ENCODE measurements around the gene EHMT1. TPM values are rescaled to one million over a fixed set of nuclear protein-coding genes. Genes with fewer than 3 reads are reported as not detected.
A peak's percentile ranks its signal among the peaks of the same experiment; 100 is the strongest.

EHMT1 gene
- total and polyA plus RNA-seq, 2 of the 13 experiments (the other 11 are each of a cell fraction or from before 2014, with no cell fraction given), result 23.0 to 27.1 TPM

DNA sequence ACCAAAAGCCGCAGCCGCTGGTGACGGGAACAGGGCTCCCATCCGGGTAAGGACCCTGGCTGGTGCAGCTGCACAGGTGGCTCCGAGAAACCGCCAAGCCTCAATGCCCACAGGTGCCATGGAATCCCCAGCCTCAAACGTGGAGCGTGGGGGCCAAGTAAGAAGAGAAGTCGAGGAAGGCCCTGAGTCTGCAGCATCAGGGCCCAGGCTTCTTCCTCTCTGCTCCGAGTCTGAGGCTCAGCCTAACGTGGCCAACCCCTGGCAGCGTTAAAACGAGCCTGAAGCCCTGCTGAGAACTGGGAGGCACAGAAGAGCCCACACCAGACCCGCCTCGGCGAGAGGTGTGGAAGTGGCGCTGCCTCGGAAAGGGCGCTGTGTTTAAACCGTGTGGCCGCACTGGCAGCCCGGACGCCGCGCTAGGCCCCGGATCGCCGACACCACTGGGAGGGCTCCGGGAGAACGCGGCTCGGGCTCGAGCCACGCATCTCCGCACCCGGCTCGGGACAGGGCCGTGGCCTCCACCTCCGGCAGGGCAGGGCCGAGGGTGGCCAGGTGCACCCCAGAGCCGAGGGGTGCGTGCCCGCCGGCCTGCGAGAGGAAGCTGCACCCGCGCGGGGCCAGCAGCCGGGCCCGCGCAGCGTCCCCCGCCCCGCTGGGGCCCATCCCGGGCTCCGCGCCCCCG lies 29.2 kb upstream of the EHMT1 start (continued):
- TF ChIP-seq, protein P1, sequence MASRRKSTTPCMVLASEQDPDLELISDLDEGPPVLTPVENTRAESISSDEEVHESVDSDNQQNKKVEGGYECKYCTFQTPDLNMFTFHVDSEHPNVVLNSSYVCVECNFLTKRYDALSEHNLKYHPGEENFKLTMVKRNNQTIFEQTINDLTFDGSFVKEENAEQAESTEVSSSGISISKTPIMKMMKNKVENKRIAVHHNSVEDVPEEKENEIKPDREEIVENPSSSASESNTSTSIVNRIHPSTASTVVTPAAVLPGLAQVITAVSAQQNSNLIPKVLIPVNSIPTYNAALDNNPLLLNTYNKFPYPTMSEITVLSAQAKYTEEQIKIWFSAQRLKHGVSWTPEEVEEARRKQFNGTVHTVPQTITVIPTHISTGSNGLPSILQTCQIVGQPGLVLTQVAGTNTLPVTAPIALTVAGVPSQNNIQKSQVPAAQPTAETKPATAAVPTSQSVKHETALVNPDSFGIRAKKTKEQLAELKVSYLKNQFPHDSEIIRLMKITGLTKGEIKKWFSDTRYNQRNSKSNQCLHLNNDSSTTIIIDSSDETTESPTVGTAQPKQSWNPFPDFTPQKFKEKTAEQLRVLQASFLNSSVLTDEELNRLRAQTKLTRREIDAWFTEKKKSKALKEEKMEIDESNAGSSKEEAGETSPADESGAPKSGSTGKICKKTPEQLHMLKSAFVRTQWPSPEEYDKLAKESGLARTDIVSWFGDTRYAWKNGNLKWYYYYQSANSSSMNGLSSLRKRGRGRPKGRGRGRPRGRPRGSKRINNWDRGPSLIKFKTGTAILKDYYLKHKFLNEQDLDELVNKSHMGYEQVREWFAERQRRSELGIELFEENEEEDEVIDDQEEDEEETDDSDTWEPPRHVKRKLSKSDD (CRISPR knock-in tag; IDR thresholded peaks at IDR 0.05; ENCODE audit: low read depth), result no peak
- TF ChIP-seq ZMAT3 (CRISPR knock-in tag; conservative IDR thresholded peaks at IDR 0.05) (no peak), ARNTL (CRISPR knock-in tag; IDR thresholded peaks at IDR 0.05) (no peak), ZIK1 (CRISPR knock-in tag; IDR thresholded peaks at IDR 0.05; ENCODE audit: borderline replicate concordance, low read depth) (no peak), PCBP1 (IDR thresholded peaks at IDR 0.05; ENCODE audit: borderline replicate concordance, low read depth, low read length) (no peak), ATF2 (CRISPR knock-in tag; IDR thresholded peaks at IDR 0.05) (0 out of 2 replicates have a peak, but pooled peaks have one; percentile 16), ZNF331 (CRISPR knock-in tag; IDR thresholded peaks at IDR 0.05) (no peak), TBX2 (CRISPR knock-in tag; IDR thresholded peaks at IDR 0.05; ENCODE audit: borderline replicate concordance) (no peak), ZNF343 (CRISPR knock-in tag; IDR thresholded peaks at IDR 0.05) (no peak), FOXK2 (IDR thresholded peaks at IDR 0.05) (no peak), ZNF549 (CRISPR knock-in tag; IDR thresholded peaks at IDR 0.05) (no peak), CC2D1A (CRISPR knock-in tag; IDR thresholded peaks at IDR 0.05) (no peak), FOXJ3 (CRISPR knock-in tag; IDR thresholded peaks at IDR 0.05; ENCODE audit: borderline replicate concordance) (no peak), ZNF33A (CRISPR knock-in tag; IDR thresholded peaks at IDR 0.05; ENCODE audit: borderline replicate concordance) (no peak), ZNF629 (CRISPR knock-in tag; conservative IDR thresholded peaks at IDR 0.05) (no peak), ZFP41 (CRISPR knock-in tag; IDR thresholded peaks at IDR 0.05; ENCODE audit: borderline replicate concordance) (0 out of 2 replicates have a peak, but pooled peaks have one; percentile 31), FOXA1 (IDR thresholded peaks at IDR 0.05) (no peak), FOXA1 (CRISPR knock-in tag; IDR thresholded peaks at IDR 0.05) (no peak)
- TF ChIP-seq, protein P2, sequence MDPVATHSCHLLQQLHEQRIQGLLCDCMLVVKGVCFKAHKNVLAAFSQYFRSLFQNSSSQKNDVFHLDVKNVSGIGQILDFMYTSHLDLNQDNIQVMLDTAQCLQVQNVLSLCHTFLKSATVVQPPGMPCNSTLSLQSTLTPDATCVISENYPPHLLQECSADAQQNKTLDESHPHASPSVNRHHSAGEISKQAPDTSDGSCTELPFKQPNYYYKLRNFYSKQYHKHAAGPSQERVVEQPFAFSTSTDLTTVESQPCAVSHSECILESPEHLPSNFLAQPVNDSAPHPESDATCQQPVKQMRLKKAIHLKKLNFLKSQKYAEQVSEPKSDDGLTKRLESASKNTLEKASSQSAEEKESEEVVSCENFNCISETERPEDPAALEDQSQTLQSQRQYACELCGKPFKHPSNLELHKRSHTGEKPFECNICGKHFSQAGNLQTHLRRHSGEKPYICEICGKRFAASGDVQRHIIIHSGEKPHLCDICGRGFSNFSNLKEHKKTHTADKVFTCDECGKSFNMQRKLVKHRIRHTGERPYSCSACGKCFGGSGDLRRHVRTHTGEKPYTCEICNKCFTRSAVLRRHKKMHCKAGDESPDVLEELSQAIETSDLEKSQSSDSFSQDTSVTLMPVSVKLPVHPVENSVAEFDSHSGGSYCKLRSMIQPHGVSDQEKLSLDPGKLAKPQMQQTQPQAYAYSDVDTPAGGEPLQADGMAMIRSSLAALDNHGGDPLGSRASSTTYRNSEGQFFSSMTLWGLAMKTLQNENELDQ (CRISPR knock-in tag; IDR thresholded peaks at IDR 0.05; ENCODE audit: borderline replicate concordance), result no peak
- TF ChIP-seq, protein P3, sequence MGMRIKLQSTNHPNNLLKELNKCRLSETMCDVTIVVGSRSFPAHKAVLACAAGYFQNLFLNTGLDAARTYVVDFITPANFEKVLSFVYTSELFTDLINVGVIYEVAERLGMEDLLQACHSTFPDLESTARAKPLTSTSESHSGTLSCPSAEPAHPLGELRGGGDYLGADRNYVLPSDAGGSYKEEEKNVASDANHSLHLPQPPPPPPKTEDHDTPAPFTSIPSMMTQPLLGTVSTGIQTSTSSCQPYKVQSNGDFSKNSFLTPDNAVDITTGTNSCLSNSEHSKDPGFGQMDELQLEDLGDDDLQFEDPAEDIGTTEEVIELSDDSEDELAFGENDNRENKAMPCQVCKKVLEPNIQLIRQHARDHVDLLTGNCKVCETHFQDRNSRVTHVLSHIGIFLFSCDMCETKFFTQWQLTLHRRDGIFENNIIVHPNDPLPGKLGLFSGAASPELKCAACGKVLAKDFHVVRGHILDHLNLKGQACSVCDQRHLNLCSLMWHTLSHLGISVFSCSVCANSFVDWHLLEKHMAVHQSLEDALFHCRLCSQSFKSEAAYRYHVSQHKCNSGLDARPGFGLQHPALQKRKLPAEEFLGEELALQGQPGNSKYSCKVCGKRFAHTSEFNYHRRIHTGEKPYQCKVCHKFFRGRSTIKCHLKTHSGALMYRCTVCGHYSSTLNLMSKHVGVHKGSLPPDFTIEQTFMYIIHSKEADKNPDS (CRISPR knock-in tag; IDR thresholded peaks at IDR 0.05), result no peak

Measured in HepG2 (cell line).